Transverse colon (tissue), 4 donors: ENCODE data around the gene ZCCHC7. TPM values are rescaled to one million over a fixed set of nuclear protein-coding genes. Genes with fewer than 3 reads are reported as not detected.

ENCODE experiments used
- DNase-seq: peaks from one replicate; pipeline ENCODE4 v3.0.0-alpha.2; 2019
- H3K27ac ChIP-seq, 4 donors: fragments of 200-600 bp; sonication (generic); 2 replicates each; pipeline ENCODE4 v1.5.1; 2016 to 2018; ENCODE audit warnings: inconsistent platforms in 4 of 4
- H3K27me3 ChIP-seq: fragments of 200-600 bp; sonication (generic); 2 replicates; pipeline ENCODE4 v1.5.1; 2017; ENCODE audit warnings: inconsistent platforms
- H3K36me3 ChIP-seq, 4 donors: fragments of 200-600 bp; sonication (generic); 2 replicates each; pipeline ENCODE4 v1.5.1; 2017 to 2019; ENCODE audit warnings: inconsistent platforms in 4 of 4
- H3K4me1 ChIP-seq, 4 donors: fragments of 200-600 bp; sonication (generic); 2 replicates each; pipeline ENCODE4 v1.5.1; 2017 to 2020; ENCODE audit warnings: inconsistent platforms in 4 of 4
- H3K4me3 ChIP-seq, 4 donors: fragments of 200-600 bp; sonication (generic); 1 replicate in 1 of 4; 2 replicates in 3 of 4; pipeline versions ENCODE4 v1.5.1 to v1.6.1; 2017 to 2019; ENCODE audit warnings: inconsistent platforms in 4 of 4
- H3K9me3 ChIP-seq, 2 donors: fragments of 200-600 bp; sonication (generic); 2 replicates each; pipeline ENCODE4 v1.5.1; 2017 to 2019; ENCODE audit warnings: inconsistent platforms in 2 of 2
- EP300 ChIP-seq: sonication (generic); formaldehyde crosslinking; IDR thresholded peaks from one replicate; pipeline ENCODE4 v1.6.1; 2017; ENCODE audit warnings: antibody characterized with exemption, low read depth
- POLR2A ChIP-seq: fragments of 450-650 bp; IDR thresholded peaks from one replicate; pipeline ENCODE4 v1.6.1; 2016; ENCODE audit warnings: antibody characterized with exemption, mild to moderate bottlenecking, moderate library complexity
- POLR2AphosphoS5 ChIP-seq, 3 donors: sonication (generic); formaldehyde crosslinking; IDR thresholded peaks; one replicate each; pipeline ENCODE4 v1.6.1; 2016; ENCODE audit warnings: antibody characterized with exemption in 3 of 3
- WGBS, 2 donors: methylation state at CpG; one replicate each; pipeline ENCODE4 v1.1.5; 2018; ENCODE audit warnings: low coverage in 1 of 2; 5-methylcytosine and 5-hydroxymethylcytosine counted together
- in situ Hi-C, 4 donors: fragments of 200-750 bp; cut with MboI; loops; one replicate each; pipeline versions ENCODE4 v1.15.0 to v1.15.1; 2017; ENCODE audit warnings: low sequenced_read_pairs in 3 of 4, low pct_ligation_motif_present in 1 of 4, low pct_unique_long_range_greater_than_20kb in 1 of 4
- intact Hi-C: fragments of 100-400 bp; cut with DNase I; formaldehyde crosslinking; loops from one replicate; pipeline ENCODE4 v1.15.1; 2023; ENCODE audit warnings: low total_unique reads
- total RNA-seq, 4 donors: library from RNA; depleted of rRNA; stranded (reverse); fragments of >200 nt; gene quantifications; one replicate each; pipeline ENCODE4 v1.1.0, GENCODE V29; 2016
- TF ChIP-seq, protein P1 (sequence below), 5 experiments: fragments of 200-600 bp in 3 of 5; fragments of 450-650 bp in 2 of 5; sonication (generic) in 3 of 5; IDR thresholded peaks; 1 replicate in 2 of 5; 2 replicates in 3 of 5; pipeline ENCODE4 v1.5.1; 2016 to 2017; ENCODE audit warnings: antibody characterized with exemption in 5 of 5, inconsistent platforms in 3 of 5, mild to moderate bottlenecking in 2 of 5, moderate library complexity in 1 of 5

ZCCHC7 gene
- total RNA-seq, 4 donors from 2014 or later = 13.2 to 43.0 (median 16.5) TPM

GRCh38 chr9:37151812-37152211, 31.4 kb downstream of the ZCCHC7 start:
- TF ChIP-seq POLR2A (no peak), EP300 (no peak), POLR2AphosphoS5 (IDR thresholded peaks at IDR 0.05) (no peak)
- TF ChIP-seq, protein P1, sequence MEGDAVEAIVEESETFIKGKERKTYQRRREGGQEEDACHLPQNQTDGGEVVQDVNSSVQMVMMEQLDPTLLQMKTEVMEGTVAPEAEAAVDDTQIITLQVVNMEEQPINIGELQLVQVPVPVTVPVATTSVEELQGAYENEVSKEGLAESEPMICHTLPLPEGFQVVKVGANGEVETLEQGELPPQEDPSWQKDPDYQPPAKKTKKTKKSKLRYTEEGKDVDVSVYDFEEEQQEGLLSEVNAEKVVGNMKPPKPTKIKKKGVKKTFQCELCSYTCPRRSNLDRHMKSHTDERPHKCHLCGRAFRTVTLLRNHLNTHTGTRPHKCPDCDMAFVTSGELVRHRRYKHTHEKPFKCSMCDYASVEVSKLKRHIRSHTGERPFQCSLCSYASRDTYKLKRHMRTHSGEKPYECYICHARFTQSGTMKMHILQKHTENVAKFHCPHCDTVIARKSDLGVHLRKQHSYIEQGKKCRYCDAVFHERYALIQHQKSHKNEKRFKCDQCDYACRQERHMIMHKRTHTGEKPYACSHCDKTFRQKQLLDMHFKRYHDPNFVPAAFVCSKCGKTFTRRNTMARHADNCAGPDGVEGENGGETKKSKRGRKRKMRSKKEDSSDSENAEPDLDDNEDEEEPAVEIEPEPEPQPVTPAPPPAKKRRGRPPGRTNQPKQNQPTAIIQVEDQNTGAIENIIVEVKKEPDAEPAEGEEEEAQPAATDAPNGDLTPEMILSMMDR (IDR thresholded peaks at IDR 0.05) = no peak
- intact Hi-C loops (no loop called here), in situ Hi-C loops (no loop called here)
- DNase-seq = no peak
- H3K36me3 ChIP-seq = peaks cover 0 to 5% (median 0%) of the 10 kb centered on the region in 4 donors
- no peak overlapping the region for H3K27ac ChIP-seq
- no peak overlapping the region for H3K4me3 ChIP-seq
- WGBS, 2 donors = 36 to 69% methylated on average over 1 of the region's 1 CpG
- peaks cover 0 to 1% (median 0%) of the 10 kb centered on the region in 4 donors for H3K4me1 ChIP-seq
- H3K27me3 ChIP-seq = no peaks in the 10 kb centered on the region
- no peaks in the 10 kb centered on the region for H3K9me3 ChIP-seq

DNA sequence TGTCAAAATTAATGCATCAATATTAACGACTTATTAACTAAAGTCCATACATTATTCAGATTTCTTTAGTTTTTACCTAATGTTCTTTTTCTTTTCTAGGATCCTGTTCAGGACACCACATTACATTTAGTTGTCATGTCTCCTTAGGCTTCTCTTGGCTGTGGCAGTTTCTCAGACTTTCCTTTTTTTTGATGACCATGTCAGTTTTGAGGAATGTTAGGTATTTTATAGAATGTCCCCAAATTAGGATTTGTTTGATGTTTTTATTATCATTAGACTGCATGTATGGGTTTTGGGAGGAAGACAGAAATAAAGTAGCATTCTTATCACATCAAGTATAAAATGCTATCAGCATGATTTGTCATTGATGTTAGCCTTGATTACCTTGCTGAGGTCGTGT, 32.0 kb downstream of the ZCCHC7 start:
- peaks cover 0 to 5% (median 0%) of the 10 kb centered on the region in 4 donors for H3K36me3 ChIP-seq
- H3K4me3 ChIP-seq = no peak overlapping the region
- no peak for DNase-seq
- no peak overlapping the region for H3K27ac ChIP-seq
- no peaks in the 10 kb centered on the region for H3K27me3 ChIP-seq
- no peaks in the 10 kb centered on the region for H3K4me1 ChIP-seq
- whole genome bisulfite sequencing, 2 donors = 67 to 73% methylated on average over 2 of the region's 2 CpGs
- H3K9me3 ChIP-seq = no peaks in the 10 kb centered on the region
- intact Hi-C loops (no loop called here), in situ Hi-C loops (no loop called here)
- TF ChIP-seq, protein P1 (IDR thresholded peaks at IDR 0.05) = no peak
- no peak for TF ChIP-seq EP300
- TF ChIP-seq POLR2A = no peak
- TF ChIP-seq POLR2AphosphoS5 (IDR thresholded peaks at IDR 0.05) = no peak

- Histone ChIP-seq H3K27me3 (no peaks in the 10 kb centered on the region), H3K27ac (no peak overlapping the region), H3K36me3 (peaks cover 0 to 5% (median 0%) of the 10 kb centered on the region in 4 donors), H3K9me3 (no peaks in the 10 kb centered on the region), H3K4me1 (no peaks in the 10 kb centered on the region), H3K4me3 (no peak overlapping the region)
- no peak for DNase-seq
- in situ Hi-C loops (no loop called here), intact Hi-C loops (no loop called here)
- no peak for TF ChIP-seq POLR2A
- TF ChIP-seq EP300 = no peak
- TF ChIP-seq POLR2AphosphoS5 (IDR thresholded peaks at IDR 0.05) = no peak
- TF ChIP-seq, protein P1 (IDR thresholded peaks at IDR 0.05) = no peak
- 94% methylated on average over 2 of the region's 2 CpGs for WGBS, 2 donors
Observed at GRCh38 chr9:37155601-37156000, 35.2 kb downstream of the ZCCHC7 start.

GRCh38 chr9:37156205-37156604, 35.8 kb downstream of the ZCCHC7 start:
- H3K4me3 ChIP-seq = no peak overlapping the region
- in situ Hi-C loops = no loop called here
- no peak overlapping the region for H3K27ac ChIP-seq
- no peaks in the 10 kb centered on the region for H3K9me3 ChIP-seq
- TF ChIP-seq EP300 (no peak), POLR2AphosphoS5 (IDR thresholded peaks at IDR 0.05) (no peak), POLR2A (no peak)
- TF ChIP-seq, protein P1 (IDR thresholded peaks at IDR 0.05) = no peak
- intact Hi-C loops = no loop called here
- H3K36me3 ChIP-seq = peaks cover 0 to 8% (median 0%) of the 10 kb centered on the region in 4 donors
- DNase-seq = no peak
- H3K4me1 ChIP-seq = no peaks in the 10 kb centered on the region
- H3K27me3 ChIP-seq = no peaks in the 10 kb centered on the region
- WGBS, 2 donors = 91 to 92% methylated on average over 6 of the region's 6 CpGs
